Measurements from ENCODE around the gene MAN2A1. TPM values are rescaled to one million over a fixed set of nuclear protein-coding genes. Genes with fewer than 3 reads are reported as not detected.
A peak's percentile ranks its signal among the peaks of the same experiment; 100 is the strongest.

The MAN2A1 gene
- total RNA-seq, 1 experiment from 2014 or later, result 78.0 TPM

DNA sequence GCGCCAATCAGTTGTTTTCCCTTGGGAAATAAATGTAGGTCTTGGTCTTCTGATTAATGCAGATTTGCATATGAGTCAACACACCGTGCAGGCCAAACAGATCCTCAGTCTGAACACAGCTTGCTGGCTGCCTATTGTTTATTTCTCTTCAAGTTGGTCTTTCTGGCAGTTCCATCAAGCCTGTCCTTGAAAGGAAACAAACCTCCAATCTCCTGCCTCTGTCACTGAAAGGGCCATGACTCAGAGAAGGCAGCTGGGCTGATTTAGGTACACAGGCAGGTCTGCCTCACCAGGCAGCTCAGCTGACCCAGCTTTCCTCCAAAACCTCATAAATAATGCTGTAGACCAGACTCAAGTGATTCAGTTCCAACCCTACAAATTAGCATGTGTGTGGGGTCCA is 175.9 kb downstream of the MAN2A1 start:
- no peaks in the 10 kb centered on the region for H3K9me3 Mint-ChIP-seq

More for the DNA sequence above, 175.9 kb downstream of the MAN2A1 start:
- Histone ChIP-seq H3K9ac (ENCODE audit: extremely low read depth, insufficient read length, low read length) (no peak overlapping the region), H3K56ac (ENCODE audit: insufficient read length, low read depth, low read length) (no peak overlapping the region), H3K9me3 (ENCODE audit: control insufficient read depth, low read depth, low read length) (no peaks in the 10 kb centered on the region), H2BK12ac (ENCODE audit: insufficient read length, low read depth, low read length) (no peak overlapping the region), H3T11ph (ENCODE audit: low read length) (no peak overlapping the region), H3K79me1 (ENCODE audit: insufficient read depth, low read depth, low read length, poor library complexity, severe bottlenecking) (no peaks in the 10 kb centered on the region), H3K4ac (ENCODE audit: low read depth, low read length) (no peak overlapping the region), H3K4me1 (ENCODE audit: insufficient read depth, low read length) (0 out of 2 replicates have a peak, but pooled peaks cover 7% of the 10 kb centered on the region), H4K91ac (ENCODE audit: insufficient read length, low read depth, low read length) (no peak overlapping the region), H2BK20ac (ENCODE audit: low read depth, low read length, poor library complexity, severe bottlenecking) (no peak overlapping the region), H4K5ac (ENCODE audit: insufficient read length, low read depth, low read length) (no peak overlapping the region), H3K18ac (ENCODE audit: insufficient read length, low read depth, low read length) (no peak overlapping the region), H3K14ac (ENCODE audit: insufficient read depth, low read length) (no peak overlapping the region), H3K4me2 (ENCODE audit: insufficient read depth, insufficient read length, low read length) (no peak overlapping the region), H3K27me3 (ENCODE audit: insufficient read depth, low read length) (no peaks in the 10 kb centered on the region), H2AFZ (ENCODE audit: low read length) (no peak overlapping the region), H3K27ac (ENCODE audit: insufficient read length, low read depth, low read length) (no peak overlapping the region), H3K23ac (ENCODE audit: insufficient read length, low read depth, low read length) (no peak overlapping the region), H4K20me1 (ENCODE audit: control insufficient read depth, insufficient read depth, insufficient read length) (no peaks in the 10 kb centered on the region), H2BK120ac (ENCODE audit: low read depth, low read length, poor library complexity, severe bottlenecking) (no peak overlapping the region), H2BK5ac (ENCODE audit: insufficient read length, low read length) (no peak overlapping the region), H2AK5ac (ENCODE audit: insufficient read length, low read length) (no peak overlapping the region), H3K79me2 (ENCODE audit: insufficient read depth, low read length) (no peaks in the 10 kb centered on the region), H4K8ac (replicated peaks; ENCODE audit: insufficient read length, low read depth, low read length) (no peak overlapping the region), H3K23me2 (ENCODE audit: insufficient read length, low read depth, low read length, poor library complexity, severe bottlenecking) (no peaks in the 10 kb centered on the region), H2BK15ac (ENCODE audit: low read depth, low read length) (no peak overlapping the region)
- Mint-ChIP-seq H3K4me1 (peaks cover 17 to 18% of the 10 kb centered on the region in 2 experiments), H3K36me3 (ENCODE audit: insufficient read depth in 1 of 3, low read depth in 3 of 3) (peaks cover 16 to 64% (median 61%) of the 10 kb centered on the region in 3 experiments), H3K27ac (peak overlapping the region in 2 of 3 experiments; percentile 88 to 89; a peak in 4 of 7 replicates), H3K4me3 (no peak overlapping the region), H3K27me3 (ENCODE audit: low read depth) (no peaks in the 10 kb centered on the region)
- no peak for TF ChIP-seq CTCF (conservative IDR thresholded peaks at IDR 0.05)
- WGBS (ENCODE audit: extremely low coverage, insufficient read length, low lambda C conversion rate), result no CpG with 5 or more reads among the region's 2 CpGs
- DNase-seq, result no peak

All from H9 (cell line).